ENCODE measurements around the gene HSPB6.

Gene HSPB6

DNA sequence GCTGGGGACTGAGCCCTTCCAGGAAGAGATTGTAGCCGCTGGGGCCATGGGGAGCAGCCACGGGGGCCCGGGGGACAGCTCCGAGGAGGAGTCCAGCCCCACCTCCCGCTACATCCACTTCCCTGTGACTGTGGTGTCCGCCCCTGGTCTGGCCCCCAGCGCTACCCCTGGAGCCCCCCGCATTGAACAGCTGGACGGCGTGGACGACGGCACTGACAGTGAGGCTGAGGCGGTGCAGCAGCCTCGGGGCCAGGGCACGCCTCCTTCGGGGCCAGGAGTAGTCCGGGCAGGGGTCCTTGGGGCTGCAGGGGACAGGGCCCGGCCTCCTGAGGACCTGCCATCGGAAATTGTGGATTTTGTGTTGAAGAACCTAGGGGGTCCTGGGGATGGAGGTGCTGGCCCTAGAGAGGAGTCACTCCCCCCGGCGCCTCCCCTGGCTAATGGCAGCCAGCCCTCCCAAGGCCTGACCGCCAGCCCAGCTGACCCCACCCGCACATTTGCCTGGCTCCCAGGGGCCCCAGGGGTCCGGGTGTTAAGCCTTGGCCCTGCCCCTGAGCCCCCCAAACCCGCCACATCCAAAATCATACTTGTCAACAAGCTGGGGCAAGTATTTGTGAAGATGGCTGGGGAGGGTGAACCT, 24.2 kb downstream of the HSPB6 start:
- Histone ChIP-seq H3K18ac (ENCODE audit: low read depth in 1 of 2, low read length in 2 of 2) (no peak overlapping the region), H2BK5ac (ENCODE audit: low read depth, low read length, poor library complexity, severe bottlenecking) (no peak overlapping the region), H3K79me1 (replicated peaks; ENCODE audit: low read length, poor library complexity, severe bottlenecking) (peaks cover 64% of the 10 kb centered on the region), H3K23ac (ENCODE audit: low read length in 2 of 2) (no peak overlapping the region), H2AFZ (ENCODE audit: low read depth, low read length) (no peak overlapping the region), H3K27me3 (ENCODE audit: control insufficient read depth in 1 of 2, insufficient read depth in 1 of 2, low read length in 2 of 2) (no peaks in the 10 kb centered on the region), H4K8ac (ENCODE audit: low read length) (no peak overlapping the region), H3K27ac (ENCODE audit: low read length, poor library complexity, severe bottlenecking) (no peak overlapping the region), H3K4me2 (ENCODE audit: low read length, poor library complexity, severe bottlenecking) (no peak overlapping the region), H2AK5ac (ENCODE audit: low read length, severe bottlenecking) (no peak overlapping the region), H3K4me1 (ENCODE audit: control insufficient read depth, insufficient read depth, low read depth, low read length) (peaks cover 2% of the 10 kb centered on the region), H2BK120ac (ENCODE audit: low read depth, low read length) (no peak overlapping the region), H3K14ac (ENCODE audit: low read length in 2 of 2) (no peak overlapping the region), H3K36me3 (ENCODE audit: control insufficient read depth in 1 of 2, insufficient read depth in 2 of 2, low read depth in 1 of 2, low read length in 2 of 2) (peaks cover 88 to 98% of the 10 kb centered on the region in 2 experiments), H3K4ac (ENCODE audit: low read depth in 1 of 2, low read length in 2 of 2) (no peak overlapping the region), H3K9ac (ENCODE audit: low read length) (no peak overlapping the region), H3K4me3 (ENCODE audit: insufficient read depth in 1 of 2, low read depth in 1 of 2, low read length in 2 of 2) (no peak overlapping the region), H2BK15ac (ENCODE audit: low read depth, poor library complexity, severe bottlenecking) (no peak overlapping the region), H3K9me3 (ENCODE audit: control insufficient read depth, low read length) (no peaks in the 10 kb centered on the region), H2BK12ac (ENCODE audit: low read length in 2 of 2) (no peak overlapping the region), H4K91ac (ENCODE audit: low read length) (no peak overlapping the region)
- DNase-seq = no peak
- 97% methylated on average over 22 of the region's 25 CpGs for WGBS

- Histone ChIP-seq H4K91ac (ENCODE audit: low read length) (no peak overlapping the region), H3K18ac (ENCODE audit: low read depth in 1 of 2, low read length in 2 of 2) (no peak overlapping the region), H3K4me1 (ENCODE audit: control insufficient read depth, insufficient read depth, low read depth, low read length) (peaks cover 2% of the 10 kb centered on the region), H3K36me3 (ENCODE audit: control insufficient read depth in 1 of 2, insufficient read depth in 2 of 2, low read depth in 1 of 2, low read length in 2 of 2) (peaks cover 88 to 98% of the 10 kb centered on the region in 2 experiments), H3K9me3 (ENCODE audit: control insufficient read depth, low read length) (no peaks in the 10 kb centered on the region), H2BK5ac (ENCODE audit: low read depth, low read length, poor library complexity, severe bottlenecking) (no peak overlapping the region), H2BK15ac (ENCODE audit: low read depth, poor library complexity, severe bottlenecking) (no peak overlapping the region), H3K27ac (ENCODE audit: low read length, poor library complexity, severe bottlenecking) (no peak overlapping the region), H3K9ac (ENCODE audit: low read length) (no peak overlapping the region), H3K4me3 (ENCODE audit: insufficient read depth in 1 of 2, low read depth in 1 of 2, low read length in 2 of 2) (no peak overlapping the region), H3K23ac (ENCODE audit: low read length in 2 of 2) (no peak overlapping the region), H3K79me1 (replicated peaks; ENCODE audit: low read length, poor library complexity, severe bottlenecking) (peaks cover 71% of the 10 kb centered on the region), H3K4ac (ENCODE audit: low read depth in 1 of 2, low read length in 2 of 2) (no peak overlapping the region), H2AK5ac (ENCODE audit: low read length, severe bottlenecking) (no peak overlapping the region), H3K14ac (ENCODE audit: low read length in 2 of 2) (no peak overlapping the region), H4K8ac (ENCODE audit: low read length) (no peak overlapping the region), H2BK120ac (ENCODE audit: low read depth, low read length) (no peak overlapping the region), H2AFZ (ENCODE audit: low read depth, low read length) (no peak overlapping the region), H2BK12ac (ENCODE audit: low read length in 2 of 2) (no peak overlapping the region), H3K27me3 (ENCODE audit: control insufficient read depth in 1 of 2, insufficient read depth in 1 of 2, low read length in 2 of 2) (no peaks in the 10 kb centered on the region), H3K4me2 (ENCODE audit: low read length, poor library complexity, severe bottlenecking) (no peak overlapping the region)
- DNase-seq = no peak
- WGBS = 84% methylated on average over 13 of the region's 21 CpGs
Observed at GRCh38 chr19:35731779-35732405, 24.9 kb downstream of the HSPB6 start.

DNA sequence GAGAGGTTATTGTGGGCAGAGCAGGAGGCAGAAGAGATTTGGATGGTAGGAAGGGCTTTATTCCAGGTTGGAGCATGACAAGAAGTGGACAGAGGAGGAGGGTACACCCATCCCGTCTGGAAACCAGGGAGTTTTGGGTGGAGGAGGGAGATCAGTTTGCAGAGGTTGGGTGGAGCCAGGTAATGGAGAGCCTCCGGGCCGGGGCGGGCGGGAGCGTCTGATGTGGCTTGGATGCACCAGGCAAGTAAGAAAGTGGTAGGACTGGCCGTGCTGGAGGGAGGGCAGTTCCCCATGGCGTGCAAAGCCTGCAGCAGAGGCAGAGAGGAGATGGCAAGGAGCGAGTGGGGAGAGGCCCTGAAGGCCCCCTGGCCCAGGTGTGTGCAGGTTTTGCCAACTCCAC, 25.5 kb downstream of the HSPB6 start:
- H3K14ac ChIP-seq (ENCODE audit: low read length in 2 of 2) = no peak overlapping the region
- WGBS = 92% methylated on average over 9 of the region's 9 CpGs
- no peaks in the 10 kb centered on the region for H3K9me3 ChIP-seq (ENCODE audit: control insufficient read depth, low read length)
- no peak overlapping the region for H3K9ac ChIP-seq (ENCODE audit: low read length)
- H3K18ac ChIP-seq (ENCODE audit: low read depth in 1 of 2, low read length in 2 of 2) = no peak overlapping the region
- no peak overlapping the region for H4K8ac ChIP-seq (ENCODE audit: low read length)
- H3K23ac ChIP-seq (ENCODE audit: low read length in 2 of 2) = no peak overlapping the region
- no peak overlapping the region for H3K4me2 ChIP-seq (ENCODE audit: low read length, poor library complexity, severe bottlenecking)
- no peaks in the 10 kb centered on the region for H3K27me3 ChIP-seq (ENCODE audit: control insufficient read depth in 1 of 2, insufficient read depth in 1 of 2, low read length in 2 of 2)
- no peak overlapping the region for H2BK5ac ChIP-seq (ENCODE audit: low read depth, low read length, poor library complexity, severe bottlenecking)
- H3K4ac ChIP-seq (ENCODE audit: low read depth in 1 of 2, low read length in 2 of 2) = no peak overlapping the region
- no peak overlapping the region for H3K4me3 ChIP-seq (ENCODE audit: insufficient read depth in 1 of 2, low read depth in 1 of 2, low read length in 2 of 2)
- no peak overlapping the region for H2BK12ac ChIP-seq (ENCODE audit: low read length in 2 of 2)
- H3K36me3 ChIP-seq (ENCODE audit: control insufficient read depth in 1 of 2, insufficient read depth in 2 of 2, low read depth in 1 of 2, low read length in 2 of 2) = peaks cover 86 to 97% of the 10 kb centered on the region in 2 experiments
- H3K4me1 ChIP-seq (ENCODE audit: control insufficient read depth, insufficient read depth, low read depth, low read length) = peaks cover 2% of the 10 kb centered on the region
- no peak for DNase-seq
- H2AK5ac ChIP-seq (ENCODE audit: low read length, severe bottlenecking) = no peak overlapping the region
- H4K91ac ChIP-seq (ENCODE audit: low read length) = no peak overlapping the region
- no peak overlapping the region for H2AFZ ChIP-seq (ENCODE audit: low read depth, low read length)
- no peak overlapping the region for H2BK15ac ChIP-seq (ENCODE audit: low read depth, poor library complexity, severe bottlenecking)
- peaks cover 66% of the 10 kb centered on the region for H3K79me1 ChIP-seq (replicated peaks; ENCODE audit: low read length, poor library complexity, severe bottlenecking)
- no peak overlapping the region for H2BK120ac ChIP-seq (ENCODE audit: low read depth, low read length)
- H3K27ac ChIP-seq (ENCODE audit: low read length, poor library complexity, severe bottlenecking) = no peak overlapping the region

DNA sequence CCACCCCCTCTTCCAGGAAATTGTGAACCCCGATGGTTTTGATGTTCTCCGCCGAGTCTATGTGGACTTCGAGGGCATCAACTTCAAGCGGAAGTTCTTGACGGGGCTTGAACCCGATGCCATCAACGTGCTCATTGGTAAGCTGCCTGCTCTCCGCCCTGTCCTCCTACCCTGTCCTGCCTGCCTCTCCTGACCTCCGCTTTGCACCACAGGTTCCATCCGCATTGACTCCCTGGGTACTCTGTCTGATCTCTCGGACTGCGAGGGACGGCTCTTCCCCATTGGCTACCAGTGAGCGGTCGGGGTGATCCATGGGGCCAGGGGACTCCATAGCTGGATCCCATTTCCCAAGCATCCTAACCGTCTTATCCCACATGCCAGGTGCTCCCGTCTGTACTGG, 26.5 kb downstream of the HSPB6 start:
- no peak overlapping the region for H3K4me2 ChIP-seq (ENCODE audit: low read length, poor library complexity, severe bottlenecking)
- peaks cover 87 to 99% of the 10 kb centered on the region in 2 experiments for H3K36me3 ChIP-seq (ENCODE audit: control insufficient read depth in 1 of 2, insufficient read depth in 2 of 2, low read depth in 1 of 2, low read length in 2 of 2)
- no peak overlapping the region for H3K4me3 ChIP-seq (ENCODE audit: insufficient read depth in 1 of 2, low read depth in 1 of 2, low read length in 2 of 2)
- no peak overlapping the region for H4K91ac ChIP-seq (ENCODE audit: low read length)
- no peak overlapping the region for H3K27ac ChIP-seq (ENCODE audit: low read length, poor library complexity, severe bottlenecking)
- H2BK120ac ChIP-seq (ENCODE audit: low read depth, low read length) = no peak overlapping the region
- 98% methylated on average over 18 of the region's 18 CpGs for WGBS
- no peak overlapping the region for H2AK5ac ChIP-seq (ENCODE audit: low read length, severe bottlenecking)
- no peak overlapping the region for H3K9ac ChIP-seq (ENCODE audit: low read length)
- H2BK12ac ChIP-seq (ENCODE audit: low read length in 2 of 2) = no peak overlapping the region
- peaks cover 2% of the 10 kb centered on the region for H3K4me1 ChIP-seq (ENCODE audit: control insufficient read depth, insufficient read depth, low read depth, low read length)
- H3K9me3 ChIP-seq (ENCODE audit: control insufficient read depth, low read length) = no peaks in the 10 kb centered on the region
- no peak overlapping the region for H3K14ac ChIP-seq (ENCODE audit: low read length in 2 of 2)
- H2BK15ac ChIP-seq (ENCODE audit: low read depth, poor library complexity, severe bottlenecking) = no peak overlapping the region
- H4K8ac ChIP-seq (ENCODE audit: low read length) = no peak overlapping the region
- H3K18ac ChIP-seq (ENCODE audit: low read depth in 1 of 2, low read length in 2 of 2) = no peak overlapping the region
- H3K27me3 ChIP-seq (ENCODE audit: control insufficient read depth in 1 of 2, insufficient read depth in 1 of 2, low read length in 2 of 2) = no peaks in the 10 kb centered on the region
- no peak overlapping the region for H2BK5ac ChIP-seq (ENCODE audit: low read depth, low read length, poor library complexity, severe bottlenecking)
- H2AFZ ChIP-seq (ENCODE audit: low read depth, low read length) = no peak overlapping the region
- no peak overlapping the region for H3K4ac ChIP-seq (ENCODE audit: low read depth in 1 of 2, low read length in 2 of 2)
- peaks cover 67% of the 10 kb centered on the region for H3K79me1 ChIP-seq (replicated peaks; ENCODE audit: low read length, poor library complexity, severe bottlenecking)
- H3K23ac ChIP-seq (ENCODE audit: low read length in 2 of 2) = no peak overlapping the region
- no peak for DNase-seq

Measured in mesenchymal stem cell (in vitro differentiated cells and primary cell).